Cardiac fibroblast (primary cell): ENCODE results near the gene IGLL5.

ENCODE experiments used
- DNase-seq, 2 donors: peaks; one replicate each; pipeline versions ENCODE4 v3.0.0 to v3.0.0-alpha.2; 2010; ENCODE audit warnings: low read depth in 2 of 2
- H3K4me3 ChIP-seq, 2 donors: replicated peaks in 1 of 2; 1 replicate in 1 of 2; 2 replicates in 1 of 2; pipeline ENCODE4 v1.5.1; 2011; ENCODE audit warnings: low read depth in 2 of 2, low read length in 2 of 2, mild to moderate bottlenecking in 2 of 2, moderate library complexity in 1 of 2
- CTCF ChIP-seq: IDR thresholded peaks from one replicate; pipeline ENCODE4 v1.5.1; 2011; ENCODE audit warnings: low read depth, mild to moderate bottlenecking, low read length, inconsistent platforms

IGLL5 gene

GRCh38 chr22:22887621-22888503 is at the start of gene IGLL5:
TSS of gene IGLL5 (plus strand) at chr22:22887816. CDS start at chr22:22888054, 238 bp downstream.
- DNase-seq: no peak
- no peak for TF ChIP-seq CTCF

GRCh38 chr22:22838148-22838786 is 49.3 kb upstream of the IGLL5 start:
- no peak overlapping the region for H3K4me3 ChIP-seq
- TF ChIP-seq CTCF: no peak
- no peak for DNase-seq

More at GRCh38 chr22:22887621-22888503, at the start of gene IGLL5:
- no peak within 1 kb of the TSS for H3K4me3 ChIP-seq

- no peak for DNase-seq
- no peak overlapping the region for H3K4me3 ChIP-seq
- no peak for TF ChIP-seq CTCF
Observed at GRCh38 chr22:22839570-22840314, 47.9 kb upstream of the IGLL5 start.

- no peak for DNase-seq
- TF ChIP-seq CTCF: no peak
- no peak overlapping the region for H3K4me3 ChIP-seq
Observed at GRCh38 chr22:22840780-22841179, 46.8 kb upstream of the IGLL5 start.

GRCh38 chr22:22841598-22841997 is 46.0 kb upstream of the IGLL5 start:
- no peak for TF ChIP-seq CTCF
- no peak for DNase-seq
- no peak overlapping the region for H3K4me3 ChIP-seq

GRCh38 chr22:22842085-22842484 is 45.5 kb upstream of the IGLL5 start:
- no peak for TF ChIP-seq CTCF
- no peak for DNase-seq
- no peak overlapping the region for H3K4me3 ChIP-seq
